A673 (cell line): ENCODE data around the gene CCDC185. TPM values are rescaled to one million over a fixed set of nuclear protein-coding genes. Genes with fewer than 3 reads are reported as not detected.

Experiments
- BruUV-seq: library from RNA; stranded (reverse); fragments of 400-500 nt; replicated peaks from 2 replicates; lab custom pipeline; 2021; lab: Mats Ljungman, UMichigan
- CTCF ChIA-PET: fragments of 300-600 bp; sonication (Branson Sonifier 250); formaldehyde crosslinking; loops from one replicate; lab custom pipeline; 2022; ENCODE audit warnings: antibody characterized with exemption; lab: Charles Lee
- POLR2A ChIA-PET: fragments of 300-600 bp; sonication (Branson Sonifier 250); formaldehyde crosslinking; loops from one replicate; lab custom pipeline; 2022; ENCODE audit warnings: antibody characterized with exemption; ENCODE audit not compliant: low non-redundant PET; lab: Charles Lee
- DNase-seq: peaks from one replicate; pipeline ENCODE4 v3.0.0-alpha.2; 2015; ENCODE audit warnings: low spot score
- H3K27ac ChIP-seq: fragments of 200-600 bp; sonication (generic); 2 replicates; pipeline ENCODE4 v1.5.1; 2016; ENCODE audit warnings: mixed run types, low read depth, mild to moderate bottlenecking, mixed read lengths, antibody characterized with exemption, low read length; ENCODE audit not compliant: poor library complexity, severe bottlenecking
- H3K27me3 ChIP-seq: fragments of 200-600 bp; sonication (generic); replicated peaks from 2 replicates; pipeline ENCODE4 v1.6.1; 2017; ENCODE audit warnings: mixed run types, low read depth, mild to moderate bottlenecking, mixed read lengths, antibody characterized with exemption, low read length; ENCODE audit not compliant: insufficient read depth, poor library complexity
- H3K36me3 ChIP-seq: fragments of 200-600 bp; sonication (generic); 2 replicates; pipeline ENCODE4 v1.6.1; 2016; ENCODE audit warnings: mixed run types, mild to moderate bottlenecking, mixed read lengths, antibody characterized with exemption, low read length; ENCODE audit not compliant: insufficient read depth, poor library complexity, severe bottlenecking
- H3K4me1 ChIP-seq: fragments of 200-600 bp; sonication (generic); 2 replicates; pipeline ENCODE4 v1.6.1; 2017; ENCODE audit warnings: mixed run types, mild to moderate bottlenecking, mixed read lengths, antibody characterized with exemption, low read length; ENCODE audit not compliant: insufficient read depth, poor library complexity, severe bottlenecking
- H3K4me3 ChIP-seq: fragments of 200-600 bp; sonication (generic); 2 replicates; pipeline ENCODE4 v1.5.1; 2016; ENCODE audit warnings: low read depth, mixed run types, mild to moderate bottlenecking, mixed read lengths, low read length; ENCODE audit not compliant: poor library complexity, severe bottlenecking
- H3K9me3 ChIP-seq: fragments of 200-600 bp; sonication (generic); 2 replicates; pipeline ENCODE4 v1.6.1; 2016; ENCODE audit warnings: mixed run types, low read depth, mild to moderate bottlenecking, mixed read lengths, antibody characterized with exemption, low read length; ENCODE audit not compliant: poor library complexity, severe bottlenecking
- EZH2 ChIP-seq: fragments of 200-600 bp; sonication (generic); IDR thresholded peaks from 2 replicates; pipeline ENCODE4 v1.6.1; 2017; ENCODE audit warnings: borderline replicate concordance, low read depth, mild to moderate bottlenecking, mixed read lengths, antibody characterized with exemption, low read length; ENCODE audit not compliant: poor library complexity, severe bottlenecking
- intact Hi-C: fragments of 100-400 bp; cut with micrococcal nuclease; formaldehyde crosslinking; loops from one replicate; pipeline ENCODE4 v1.10.0; 2022; ENCODE audit not compliant: unreplicated experiment
- total RNA-seq: library from RNA; stranded (reverse); gene quantifications from 2 replicates; pipeline ENCODE4 v1.2.3, GENCODE V29; 2021
- TF ChIP-seq, protein P1 (sequence below): fragments of 300-800, 200-600 bp; sonication (generic); conservative IDR thresholded peaks from 2 replicates; pipeline ENCODE4 v1.5.1; 2017; ENCODE audit warnings: low read depth, mild to moderate bottlenecking, antibody characterized with exemption, low read length, moderate library complexity, mixed read lengths

The CCDC185 gene
- total RNA-seq, 1 experiment from 2014 or later: not detected

DNA sequence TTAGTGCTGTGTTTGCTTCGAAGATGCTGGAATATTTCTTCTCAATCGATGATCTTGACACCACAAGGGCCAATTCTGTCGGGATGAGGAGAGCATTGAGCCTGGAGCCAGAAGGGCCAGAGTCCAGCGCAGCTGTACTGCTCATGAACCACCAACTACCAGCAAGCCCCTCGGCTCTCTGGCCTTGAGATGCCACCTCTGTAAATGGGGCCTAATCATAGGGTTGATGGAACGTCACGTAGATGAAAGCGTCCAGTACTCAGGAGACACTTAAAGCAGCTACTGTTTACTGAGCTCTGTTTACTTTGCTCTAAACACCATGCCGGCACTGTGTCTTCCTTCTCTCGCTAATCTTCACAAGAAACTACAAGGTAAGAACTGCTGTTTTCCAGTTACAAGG lies 26.3 kb downstream of the CCDC185 start:
- Histone ChIP-seq H3K4me1 (no peaks in the 10 kb centered on the region), H3K27ac (no peak overlapping the region), H3K4me3 (no peak overlapping the region), H3K27me3 (peaks cover 4% of the 10 kb centered on the region), H3K36me3 (no peaks in the 10 kb centered on the region), H3K9me3 (no peaks in the 10 kb centered on the region)
- no TSS peak for BruUV-seq
- no peak for TF ChIP-seq EZH2
- TF ChIP-seq, protein P1, sequence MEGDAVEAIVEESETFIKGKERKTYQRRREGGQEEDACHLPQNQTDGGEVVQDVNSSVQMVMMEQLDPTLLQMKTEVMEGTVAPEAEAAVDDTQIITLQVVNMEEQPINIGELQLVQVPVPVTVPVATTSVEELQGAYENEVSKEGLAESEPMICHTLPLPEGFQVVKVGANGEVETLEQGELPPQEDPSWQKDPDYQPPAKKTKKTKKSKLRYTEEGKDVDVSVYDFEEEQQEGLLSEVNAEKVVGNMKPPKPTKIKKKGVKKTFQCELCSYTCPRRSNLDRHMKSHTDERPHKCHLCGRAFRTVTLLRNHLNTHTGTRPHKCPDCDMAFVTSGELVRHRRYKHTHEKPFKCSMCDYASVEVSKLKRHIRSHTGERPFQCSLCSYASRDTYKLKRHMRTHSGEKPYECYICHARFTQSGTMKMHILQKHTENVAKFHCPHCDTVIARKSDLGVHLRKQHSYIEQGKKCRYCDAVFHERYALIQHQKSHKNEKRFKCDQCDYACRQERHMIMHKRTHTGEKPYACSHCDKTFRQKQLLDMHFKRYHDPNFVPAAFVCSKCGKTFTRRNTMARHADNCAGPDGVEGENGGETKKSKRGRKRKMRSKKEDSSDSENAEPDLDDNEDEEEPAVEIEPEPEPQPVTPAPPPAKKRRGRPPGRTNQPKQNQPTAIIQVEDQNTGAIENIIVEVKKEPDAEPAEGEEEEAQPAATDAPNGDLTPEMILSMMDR: no peak
- DNase-seq: no peak
- ChIA-PET CTCF (no interaction called here), POLR2A (no interaction called here)
- intact Hi-C loops: no loop called here

DNA sequence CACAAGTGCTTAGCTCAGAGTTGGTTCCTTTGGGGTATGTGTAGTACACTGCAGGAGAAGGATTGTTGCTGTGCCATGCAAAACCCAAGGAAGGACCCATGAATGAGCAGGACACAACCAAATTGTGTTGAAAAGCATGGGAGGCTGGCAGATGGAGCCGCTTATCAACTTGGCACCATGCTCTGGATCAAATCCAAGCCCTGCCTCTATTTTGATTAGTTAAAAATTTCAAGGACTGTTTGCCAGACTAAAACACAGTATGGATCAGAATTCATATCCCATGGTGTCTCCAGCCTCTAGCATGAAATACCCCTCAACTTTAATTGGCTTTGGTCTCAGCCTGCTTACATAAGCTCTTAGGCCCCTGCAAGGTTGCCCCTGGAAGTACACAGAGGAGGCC lies 27.8 kb downstream of the CCDC185 start:
- ChIA-PET POLR2A (no interaction called here), CTCF (no interaction called here)
- Histone ChIP-seq H3K27ac (no peak overlapping the region), H3K4me1 (no peaks in the 10 kb centered on the region), H3K9me3 (no peaks in the 10 kb centered on the region), H3K27me3 (peaks cover 3% of the 10 kb centered on the region), H3K36me3 (no peaks in the 10 kb centered on the region), H3K4me3 (no peak overlapping the region)
- no TSS peak for BruUV-seq
- no peak for TF ChIP-seq EZH2
- intact Hi-C loops: no loop called here
- DNase-seq: no peak

DNA sequence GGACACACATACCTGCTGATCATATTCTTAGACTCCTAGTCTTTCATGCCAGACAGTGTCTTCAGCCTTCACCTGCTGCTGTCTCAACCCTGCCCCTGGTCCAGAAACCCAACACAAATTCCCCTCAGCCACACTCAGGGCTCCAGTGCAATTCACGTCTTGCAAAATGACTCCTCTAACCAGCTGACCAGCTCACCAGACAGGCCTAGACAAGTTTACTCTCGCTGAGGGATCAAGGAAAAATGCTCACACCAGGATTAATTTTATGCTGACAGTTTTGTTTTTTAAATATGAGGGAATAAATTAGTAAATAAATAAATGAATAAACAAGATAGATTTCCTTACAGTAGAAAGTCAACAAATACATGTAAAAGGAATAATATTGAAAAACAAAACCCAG lies 28.5 kb downstream of the CCDC185 start:
- no peaks in the 10 kb centered on the region for H3K36me3 ChIP-seq
- TF ChIP-seq, protein P1: no peak
- TF ChIP-seq EZH2: no peak
- intact Hi-C loops: no loop called here
- H3K27ac ChIP-seq: no peak overlapping the region
- no peaks in the 10 kb centered on the region for H3K4me1 ChIP-seq
- DNase-seq: no peak
- ChIA-PET POLR2A (no interaction called here), CTCF (no interaction called here)
- H3K4me3 ChIP-seq: no peak overlapping the region
- H3K9me3 ChIP-seq: no peaks in the 10 kb centered on the region
- no peaks in the 10 kb centered on the region for H3K27me3 ChIP-seq
- BruUV-seq: no TSS peak

GRCh38 chr1:223422911-223423310 lies 29.7 kb downstream of the CCDC185 start:
- BruUV-seq: no TSS peak
- TF ChIP-seq, protein P1: no peak
- no peak for TF ChIP-seq EZH2
- no peak for DNase-seq
- Histone ChIP-seq H3K4me1 (no peaks in the 10 kb centered on the region), H3K27ac (no peak overlapping the region), H3K9me3 (no peaks in the 10 kb centered on the region), H3K36me3 (no peaks in the 10 kb centered on the region), H3K27me3 (no peaks in the 10 kb centered on the region), H3K4me3 (no peak overlapping the region)
- POLR2A ChIA-PET: no interaction called here
- CTCF ChIA-PET: no interaction called here
- intact Hi-C loops: no loop called here
